CD4-positive, alpha-beta T cell treated with Interferon gamma for 1 hour (primary cell): ENCODE results near the gene C20orf173.
"Not testable (repeated sequence)": the region's sequence is repeated elsewhere in the genome, so short reads cannot be mapped to it uniquely, and the experiment has no call there.

ENCODE experiments used
- DNase-seq: peaks from one replicate; pipeline ENCODE4 v3.0.0-alpha.2; 2020

C20orf173 gene, protein sequence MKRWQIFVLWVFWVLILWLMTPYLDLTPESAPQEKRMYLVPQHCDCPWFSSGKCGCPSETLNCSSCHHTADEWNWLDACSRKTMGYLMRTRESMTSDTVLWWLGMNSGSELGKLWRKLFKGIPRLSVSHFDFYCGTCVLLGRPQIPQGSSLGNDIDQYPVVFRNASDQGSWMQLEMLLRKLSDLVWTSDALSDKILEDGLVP

DNA sequence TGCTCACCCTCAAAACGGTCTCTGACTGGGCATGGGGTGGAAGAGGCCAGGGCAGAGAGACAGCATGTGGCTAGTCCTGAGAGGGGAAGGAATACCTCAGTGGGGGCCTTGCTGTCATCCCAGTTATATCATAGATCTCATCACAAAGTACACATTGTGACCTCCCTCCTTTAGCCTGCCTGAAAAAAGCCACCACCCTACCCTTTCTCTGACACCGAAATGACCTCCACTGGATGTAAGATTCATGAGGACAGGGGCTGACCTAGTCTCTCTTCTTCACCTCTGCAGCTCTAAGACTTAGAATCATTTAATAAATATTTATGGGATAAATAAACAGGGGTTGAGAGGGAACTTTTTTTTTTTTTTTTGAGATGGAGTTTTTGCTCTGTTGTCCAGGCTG, at the start of gene C20orf173:
TSS of gene C20orf173 (minus strand) at position 101 of the 400 bp plus-strand sequence. CDS start 279 bp downstream, outside the sequence.
- no peak for DNase-seq

DNA sequence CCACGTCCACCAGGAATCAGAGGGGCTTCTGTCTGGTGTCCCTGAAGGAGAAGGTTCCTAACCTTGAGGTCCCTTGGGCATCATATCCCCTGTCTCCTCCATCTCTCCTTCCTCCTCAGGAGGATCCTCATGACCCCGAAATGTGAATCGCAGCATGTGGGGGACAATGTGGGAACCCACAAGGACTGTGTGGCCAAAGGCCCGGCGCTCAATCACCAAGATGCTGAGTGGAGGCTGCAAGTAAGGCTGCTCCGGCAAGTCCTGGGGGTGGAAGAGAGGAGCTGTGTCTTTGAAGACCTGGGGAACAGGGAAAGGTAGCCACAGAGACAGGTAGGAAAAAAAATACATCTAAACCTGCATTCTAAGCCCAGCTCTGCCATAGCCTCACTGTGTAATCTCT, 49.7 kb upstream of the C20orf173 start:
- no peak for DNase-seq

DNA sequence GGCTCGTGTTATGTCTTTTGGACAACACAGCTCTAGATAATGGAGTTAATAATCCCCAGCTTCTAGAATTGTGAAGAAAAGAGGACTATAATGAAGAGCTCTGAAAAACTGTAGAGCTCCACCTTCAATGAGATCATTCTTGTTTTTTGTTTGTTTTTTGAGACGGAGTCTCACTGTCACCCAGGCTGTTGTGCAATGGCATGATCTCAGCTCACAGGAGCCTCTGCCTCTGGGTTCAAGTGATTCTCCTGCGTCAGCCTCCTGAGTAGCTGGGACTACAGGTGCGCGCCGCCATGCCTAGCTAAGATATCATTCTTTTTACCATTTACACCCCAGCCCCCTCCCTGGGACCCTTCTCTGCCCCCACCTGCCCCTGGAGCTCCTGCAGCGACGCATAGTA, 49.0 kb upstream of the C20orf173 start:
- no peak for DNase-seq

DNA sequence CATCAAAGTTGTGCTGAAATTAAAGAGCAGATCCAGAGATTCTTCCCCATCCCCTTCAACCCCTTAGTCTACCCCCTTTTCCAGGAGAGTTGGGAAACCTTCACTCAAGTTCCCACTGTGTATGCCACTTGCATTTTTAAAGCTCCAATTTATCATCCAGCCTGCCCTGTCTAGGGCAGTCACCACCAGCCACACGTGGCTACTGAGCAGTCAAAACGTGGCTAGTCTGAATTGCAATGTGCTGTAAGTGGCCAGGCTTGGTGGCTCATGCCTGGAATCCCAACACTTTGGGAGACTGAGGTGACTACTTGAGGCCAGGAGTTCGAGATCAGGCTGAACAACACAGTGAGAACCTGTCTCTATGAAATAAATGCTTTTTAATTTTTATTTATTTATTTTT, 47.4 kb upstream of the C20orf173 start:
- DNase-seq, result no peak

DNA sequence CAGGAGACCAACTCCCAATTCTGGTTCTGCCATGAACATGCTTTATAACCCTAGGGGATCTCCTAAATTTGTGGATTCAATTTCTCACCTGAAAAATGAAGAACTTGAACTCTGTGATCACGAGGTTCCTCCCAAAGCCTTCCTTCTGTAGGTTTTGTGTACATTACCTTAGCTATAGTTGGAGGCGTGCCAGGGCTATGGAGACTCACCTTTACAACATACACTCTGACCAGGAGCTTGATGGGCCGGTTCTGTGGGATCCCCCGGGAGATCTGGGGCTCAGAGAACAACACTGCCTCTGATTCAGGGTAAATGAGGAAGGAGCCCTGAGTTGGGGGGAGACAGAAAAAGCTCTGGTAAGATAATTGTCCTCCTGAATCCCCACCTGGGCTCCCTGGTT, 46.5 kb upstream of the C20orf173 start:
- no peak for DNase-seq

DNA sequence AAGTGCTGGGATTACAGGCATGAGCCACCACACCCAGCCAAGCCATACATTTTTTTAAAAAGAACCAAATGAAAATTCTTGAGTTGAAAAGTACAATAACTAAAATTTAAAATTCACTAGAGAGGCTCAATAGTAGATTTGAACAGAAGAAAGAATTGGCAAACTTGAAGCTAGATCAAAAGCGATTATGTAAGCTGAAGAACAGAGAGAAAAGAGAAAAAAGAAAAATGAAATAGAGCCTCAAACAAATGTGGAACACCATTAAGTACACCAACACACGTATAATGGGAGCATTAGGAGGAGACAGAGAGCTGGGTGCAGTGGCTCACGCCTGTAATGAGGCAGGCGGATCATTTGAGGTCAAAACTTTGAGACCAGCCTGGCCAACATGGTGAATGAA, 43.4 kb upstream of the C20orf173 start:
- DNase-seq, result no peak

DNA sequence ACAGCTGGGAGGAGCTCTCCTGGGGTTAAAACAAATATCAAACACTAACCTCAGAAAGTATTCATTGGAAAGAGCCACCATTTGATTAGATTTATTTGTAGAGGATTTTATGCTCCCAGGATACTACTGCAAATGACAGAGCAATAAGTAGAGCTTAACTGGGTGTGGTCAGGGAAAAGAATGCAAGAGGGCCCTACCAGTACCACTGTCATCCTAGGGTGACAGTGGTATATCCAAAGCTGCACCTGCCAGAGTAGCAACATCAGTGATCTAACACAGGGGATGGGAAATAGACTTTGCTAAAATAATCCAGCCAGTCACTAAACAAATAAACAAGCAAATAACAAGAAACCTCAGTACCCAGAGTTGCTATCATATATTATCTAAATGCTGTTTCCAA, 42.1 kb upstream of the C20orf173 start:
- DNase-seq, result no peak

DNA sequence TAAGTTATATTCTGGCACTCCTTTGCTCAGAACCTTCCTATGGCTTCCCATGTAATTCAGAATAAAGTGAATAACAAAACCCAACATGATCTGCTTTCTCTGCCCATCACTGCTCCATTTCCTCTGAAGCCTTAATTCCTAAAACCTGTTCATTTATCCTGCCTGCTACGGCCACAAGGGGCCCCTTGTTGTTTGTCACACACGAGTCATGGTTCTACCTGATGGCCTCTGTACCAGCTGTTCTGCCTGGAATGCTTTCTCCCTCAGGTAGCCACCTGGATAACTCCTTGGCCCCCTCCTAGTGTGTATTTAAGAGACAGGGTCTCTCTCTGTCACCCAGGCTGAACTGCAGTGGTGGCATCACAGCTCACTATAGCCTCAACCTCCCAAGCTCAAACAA, 39.2 kb upstream of the C20orf173 start:
- DNase-seq, result no peak

DNA sequence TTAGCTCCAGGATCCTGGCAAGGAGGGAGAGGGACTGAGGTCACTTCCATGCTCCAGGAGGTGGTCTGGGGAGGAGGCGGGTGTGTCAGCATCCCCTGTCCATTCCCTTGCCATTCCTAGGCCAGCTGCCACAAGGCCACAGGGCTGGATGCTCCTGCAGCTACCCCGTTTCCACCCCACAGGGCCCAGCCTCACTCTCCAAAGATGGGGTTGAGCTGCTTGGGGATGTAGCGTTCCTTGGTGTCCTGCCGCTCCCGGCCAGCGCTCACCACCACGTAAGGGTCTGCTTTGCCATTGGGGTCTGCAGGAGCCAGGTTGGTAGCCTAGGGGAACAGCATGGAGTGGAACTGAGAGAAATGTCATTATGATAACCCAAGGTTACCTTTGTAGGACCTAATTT, 35.5 kb upstream of the C20orf173 start:
- DNase-seq, result no peak

DNA sequence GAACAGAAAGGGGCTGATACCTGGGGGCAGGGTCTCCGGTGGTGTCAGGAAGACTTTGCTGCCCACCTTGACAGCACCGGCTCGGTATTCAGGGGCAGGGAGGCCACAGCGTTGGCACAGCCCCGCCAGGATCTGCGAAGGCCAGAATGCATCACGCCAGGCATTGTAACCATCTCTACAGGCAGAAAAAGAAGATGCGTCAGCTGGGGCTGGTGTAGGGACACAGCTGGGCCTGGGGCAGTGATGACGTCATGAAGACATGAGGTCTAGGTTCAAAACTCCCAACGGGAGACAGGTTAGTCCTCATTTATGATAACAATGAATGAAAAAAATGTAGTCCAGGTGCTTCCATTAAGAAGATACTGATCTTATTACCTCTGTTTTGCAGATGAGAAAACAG, 34.4 kb upstream of the C20orf173 start:
- DNase-seq, result no peak

DNA sequence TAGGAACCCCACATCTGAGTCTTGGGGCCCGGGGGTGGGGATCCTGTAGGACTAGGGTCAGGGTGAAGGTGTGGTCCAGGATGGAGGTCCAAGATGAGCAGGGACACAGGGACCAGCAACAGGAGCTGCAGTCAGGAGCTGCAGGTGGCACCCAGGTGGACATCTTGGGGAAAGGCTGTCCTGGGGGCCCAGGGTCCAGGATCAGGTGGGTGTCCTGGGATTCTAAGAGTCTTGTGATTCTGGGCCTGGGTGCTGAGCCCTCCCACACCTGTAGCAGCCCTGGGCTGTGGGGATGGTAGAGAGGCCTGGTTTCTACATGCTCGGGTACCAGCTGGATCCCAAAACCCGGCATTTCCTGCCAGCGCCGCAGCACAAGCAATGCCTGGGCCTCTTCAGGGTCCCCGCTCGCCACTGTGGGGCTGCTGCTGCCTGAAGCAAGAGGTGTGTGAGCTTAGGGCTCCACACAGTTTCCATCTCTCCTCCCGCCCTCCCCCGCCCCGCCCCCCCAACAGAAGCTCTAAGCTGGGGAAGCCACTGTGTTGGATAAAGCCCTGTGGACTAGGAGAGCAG, 33.2 kb upstream of the C20orf173 start:
- DNase-seq, result no peak

DNA sequence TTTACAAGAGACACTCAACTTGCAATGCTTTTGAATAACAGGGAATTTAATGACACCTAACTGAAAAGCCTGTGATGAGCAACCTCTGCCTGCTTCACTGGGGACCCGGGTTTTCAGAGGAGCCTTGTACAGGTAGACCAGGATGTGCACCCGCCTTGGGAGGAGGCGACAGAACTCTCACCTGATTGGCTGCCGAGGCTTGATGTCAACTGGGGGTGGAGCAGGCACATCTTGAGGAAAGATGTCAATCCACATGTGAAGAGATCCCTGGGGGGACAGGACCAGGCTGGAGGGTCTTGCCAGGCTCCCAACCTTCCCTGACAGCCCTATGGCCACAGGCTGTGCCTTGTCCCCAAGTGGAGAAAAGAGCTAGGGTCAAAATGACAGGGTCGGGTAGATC, 32.2 kb upstream of the C20orf173 start:
- DNase-seq, result no peak

DNA sequence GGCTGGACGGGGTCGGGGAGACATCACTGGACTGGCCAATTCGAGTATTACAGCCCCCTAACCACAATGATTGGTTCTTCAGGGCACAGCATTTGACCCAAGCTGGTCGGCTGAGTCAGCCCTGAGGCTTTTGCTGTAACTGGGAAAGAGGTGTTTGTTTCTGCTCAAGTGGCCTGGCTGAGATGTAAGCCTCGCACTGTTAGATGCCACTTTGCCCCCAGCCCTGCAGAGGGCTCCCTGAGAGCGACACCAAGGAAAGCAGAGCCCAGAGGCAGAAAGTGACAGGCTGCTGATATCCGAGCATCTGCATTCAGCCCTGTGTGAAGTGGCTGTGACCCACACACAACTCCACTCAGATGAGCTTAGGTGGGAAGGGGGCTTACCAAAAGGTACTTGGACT, 31.8 kb upstream of the C20orf173 start:
- DNase-seq, result peak; percentile 7

DNA sequence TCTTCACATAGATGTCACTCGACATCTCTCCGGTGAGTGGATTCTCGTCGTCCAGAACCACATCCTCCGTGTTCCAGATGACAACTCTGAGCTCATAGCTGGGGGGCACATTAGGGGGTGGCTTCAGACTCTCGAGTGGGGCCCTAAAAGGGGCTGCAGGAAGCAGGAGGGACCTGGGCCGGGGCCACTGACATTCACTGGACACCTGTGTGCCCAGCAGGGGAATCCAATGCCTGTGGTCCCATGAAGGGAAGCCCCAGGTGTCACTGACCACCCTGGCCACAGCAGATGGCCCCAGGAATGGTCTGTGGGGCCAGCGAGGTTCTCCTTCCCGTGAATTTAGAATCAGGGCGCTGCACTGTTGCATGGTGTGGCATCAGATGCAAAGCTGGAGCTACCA, 31.1 kb upstream of the C20orf173 start:
- no peak for DNase-seq

DNA sequence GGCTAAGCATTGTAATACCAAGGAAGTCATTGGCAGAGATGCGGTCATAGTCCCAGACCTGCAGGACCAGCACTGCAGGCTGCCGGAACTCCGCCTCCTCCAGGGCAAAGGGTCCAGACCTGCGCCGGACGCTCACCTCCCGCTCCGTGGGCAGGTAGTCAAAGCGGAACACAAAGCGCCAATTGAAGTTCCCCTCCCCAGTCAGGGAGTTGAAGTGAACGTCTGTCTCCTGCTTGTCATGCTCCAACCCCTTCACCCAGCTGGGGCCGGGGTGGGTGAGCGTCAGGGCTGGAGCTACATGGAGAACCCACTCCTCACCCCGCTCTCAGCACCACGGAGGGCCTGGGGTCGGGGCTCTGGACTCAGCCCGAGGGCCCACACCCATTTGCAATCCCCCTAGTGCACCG, 30.7 kb upstream of the C20orf173 start:
- no peak for DNase-seq

DNA sequence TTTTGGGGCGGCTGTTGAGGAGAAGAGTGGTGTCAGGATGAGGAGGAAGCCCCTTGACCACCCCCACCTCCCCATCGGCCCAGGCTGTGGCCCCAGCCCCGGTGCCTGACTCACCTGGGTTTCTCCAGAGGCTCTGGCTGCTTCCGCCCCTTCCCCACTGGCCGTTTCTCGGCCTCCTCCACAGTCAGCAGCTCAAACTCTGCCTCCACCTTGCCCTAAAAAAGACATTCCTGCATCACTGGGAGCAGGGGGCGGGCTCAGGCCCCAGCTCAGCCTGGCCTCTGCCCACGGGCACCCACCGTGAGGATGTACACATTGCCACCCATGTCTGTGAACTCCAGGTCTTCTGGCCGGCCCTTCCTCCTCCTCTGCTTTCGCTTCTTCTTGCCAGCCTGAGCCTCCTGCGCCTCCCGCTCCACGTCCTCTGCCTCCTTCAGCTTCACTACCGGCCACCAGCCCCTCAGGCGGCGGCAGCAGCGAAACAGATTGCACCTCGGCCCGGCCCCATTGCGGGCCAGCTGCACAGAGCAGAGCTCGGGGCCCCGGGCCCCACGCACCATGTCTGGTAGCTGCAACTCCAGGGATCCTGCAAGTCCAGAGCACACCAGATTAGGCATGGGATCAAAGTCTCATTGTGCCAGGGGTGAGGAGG, 29.7 kb upstream of the C20orf173 start:
- DNase-seq, result no peak

DNA sequence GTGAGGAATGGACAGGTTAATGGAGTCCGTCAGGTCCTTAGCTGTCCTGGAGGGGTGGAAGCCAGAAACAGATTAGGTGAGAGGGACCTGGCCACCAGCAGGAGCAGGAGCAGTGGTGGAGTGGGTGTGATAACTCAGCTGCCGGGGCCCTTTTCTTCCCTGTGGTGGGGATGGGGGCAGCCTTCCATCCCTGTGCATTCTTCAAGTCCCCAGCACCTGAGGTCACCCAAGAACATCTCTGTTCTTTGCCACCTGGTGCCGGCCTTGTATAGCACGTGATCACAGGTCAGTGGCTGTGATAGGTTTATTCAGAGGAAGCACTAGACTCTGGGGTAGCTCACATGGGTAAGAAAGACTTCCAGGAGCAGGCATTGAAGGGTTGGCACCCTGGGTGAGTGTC, 29.0 kb upstream of the C20orf173 start:
- DNase-seq, result no peak

DNA sequence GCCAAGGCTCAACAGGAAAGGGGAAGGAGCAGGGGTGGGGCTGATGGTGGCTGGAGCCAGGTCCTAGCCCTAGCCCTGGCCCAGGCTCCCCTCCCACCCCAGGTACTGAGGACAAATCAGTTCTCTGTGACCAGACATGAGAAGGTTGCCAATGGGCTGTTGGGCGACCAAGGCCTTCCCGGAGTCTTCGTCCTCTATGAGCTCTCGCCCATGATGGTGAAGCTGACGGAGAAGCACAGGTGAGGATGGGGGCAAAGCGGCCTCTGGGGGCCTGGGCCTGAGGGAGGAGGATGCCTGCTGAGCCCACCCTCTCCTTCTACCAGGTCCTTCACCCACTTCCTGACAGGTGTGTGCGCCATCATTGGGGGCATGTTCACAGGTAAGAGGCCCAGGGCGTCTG, 27.4 kb upstream of the C20orf173 start:
- DNase-seq, result no peak

DNA sequence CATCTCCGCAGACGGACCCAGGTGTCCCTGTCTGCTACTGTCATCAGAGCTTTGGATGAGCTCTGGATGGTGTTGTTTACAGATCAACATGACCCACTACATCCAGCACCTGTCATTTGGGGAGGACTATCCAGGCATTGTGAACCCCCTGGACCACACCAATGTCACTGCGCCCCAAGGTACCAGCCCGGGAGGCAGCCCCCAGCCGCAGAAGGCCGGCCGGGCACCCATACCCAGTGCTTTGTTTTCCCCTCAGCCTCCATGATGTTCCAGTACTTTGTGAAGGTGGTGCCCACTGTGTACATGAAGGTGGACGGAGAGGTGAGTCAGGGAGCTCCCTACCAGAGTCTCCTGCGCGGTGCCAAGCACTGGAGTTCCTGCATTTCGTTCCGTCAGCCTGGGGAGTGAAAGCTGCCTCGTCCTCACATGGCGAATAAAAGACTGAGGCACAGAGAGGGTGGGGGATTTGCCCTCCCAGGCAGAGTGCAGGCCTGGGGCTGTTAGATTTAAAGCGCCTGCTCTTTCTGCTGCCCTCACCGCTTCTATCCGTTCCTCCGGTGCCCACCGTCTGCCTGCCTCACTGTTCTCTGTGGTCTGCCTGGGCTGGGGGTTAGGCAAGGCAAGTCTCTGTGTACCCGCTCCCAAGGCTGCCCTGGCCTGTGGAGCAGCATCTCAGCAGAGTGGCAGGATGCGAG, 26.6 kb upstream of the C20orf173 start:
- no peak for DNase-seq

DNA sequence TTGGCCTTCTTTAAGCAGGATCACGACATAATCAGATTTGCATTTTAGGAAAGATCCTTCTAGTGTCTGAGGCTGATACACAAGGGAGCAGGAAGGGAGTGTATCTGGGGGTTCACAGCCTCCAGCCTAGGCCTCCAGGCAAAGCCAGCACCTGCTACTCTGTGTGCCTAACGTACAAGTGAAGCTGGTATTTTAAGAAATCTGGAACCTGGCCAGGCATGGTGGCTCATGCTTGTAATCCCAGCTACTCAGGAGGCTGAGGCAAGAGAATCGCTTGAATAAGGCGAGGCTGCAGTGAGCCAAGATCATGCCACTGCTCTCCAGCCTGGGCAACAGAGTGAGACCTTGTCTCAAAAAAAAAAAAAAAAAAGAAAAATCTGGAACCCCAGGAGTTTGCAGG, 26.0 kb upstream of the C20orf173 start:
- not testable (repeated sequence) for DNase-seq

DNA sequence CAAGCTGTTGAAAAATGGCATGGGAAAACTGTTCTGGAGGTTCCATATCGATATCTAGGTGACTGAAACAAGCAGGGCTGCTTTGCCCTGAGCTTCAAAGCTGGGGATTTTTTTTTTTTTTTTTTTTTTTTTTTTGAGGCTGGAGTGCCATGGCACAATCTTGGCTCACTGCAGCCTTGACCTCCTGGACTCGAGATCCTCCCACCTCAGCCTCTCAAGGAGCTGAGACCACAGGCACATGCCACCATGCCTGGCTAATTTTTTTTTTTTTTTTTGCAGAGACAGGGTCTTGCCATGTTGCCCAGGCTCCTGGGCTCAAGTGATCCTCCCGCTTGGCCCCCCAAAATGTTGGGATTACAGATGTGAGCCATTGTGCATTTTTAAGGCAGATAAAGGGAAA, 23.5 kb upstream of the C20orf173 start:
- no peak for DNase-seq

DNA sequence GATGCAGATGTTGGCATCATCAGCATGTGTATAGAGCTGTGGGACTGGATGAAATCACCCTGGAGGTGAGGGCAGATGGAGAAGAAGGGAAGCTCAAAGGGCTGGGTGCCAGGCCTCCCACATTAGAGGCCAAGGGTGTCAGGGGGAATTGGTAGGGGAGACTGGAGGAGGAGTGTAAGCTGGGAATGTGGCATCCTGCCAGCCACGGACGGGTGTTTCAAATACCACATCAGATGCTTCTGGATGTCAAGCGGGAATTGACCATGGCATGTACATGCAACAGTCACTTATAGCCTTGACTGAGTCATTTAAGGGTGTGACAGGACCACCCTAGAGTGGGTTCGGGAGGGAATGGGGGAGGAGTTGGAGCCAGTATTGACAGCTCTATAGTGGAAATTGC, 22.1 kb upstream of the C20orf173 start:
- no peak for DNase-seq

DNA sequence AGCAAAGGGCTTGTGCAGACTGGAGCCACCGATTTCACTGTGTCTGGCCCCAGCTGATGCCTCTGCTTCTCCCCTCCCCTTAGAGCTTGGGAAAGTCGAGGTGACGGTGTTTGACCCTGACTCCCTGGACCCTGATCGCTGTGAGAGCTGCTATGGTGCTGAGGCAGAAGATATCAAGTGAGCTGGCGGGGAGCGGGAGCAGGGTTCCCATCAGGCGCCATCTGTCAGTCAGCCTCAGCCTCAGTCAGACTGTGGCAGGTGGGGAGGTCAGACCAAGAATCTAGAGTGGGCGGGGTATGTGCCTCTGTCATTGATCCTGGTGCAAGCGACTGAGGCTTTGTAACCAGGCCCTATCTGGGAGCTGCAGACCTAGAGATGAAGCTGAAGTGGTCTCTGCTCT, 17.9 kb upstream of the C20orf173 start:
- DNase-seq, result no peak

DNA sequence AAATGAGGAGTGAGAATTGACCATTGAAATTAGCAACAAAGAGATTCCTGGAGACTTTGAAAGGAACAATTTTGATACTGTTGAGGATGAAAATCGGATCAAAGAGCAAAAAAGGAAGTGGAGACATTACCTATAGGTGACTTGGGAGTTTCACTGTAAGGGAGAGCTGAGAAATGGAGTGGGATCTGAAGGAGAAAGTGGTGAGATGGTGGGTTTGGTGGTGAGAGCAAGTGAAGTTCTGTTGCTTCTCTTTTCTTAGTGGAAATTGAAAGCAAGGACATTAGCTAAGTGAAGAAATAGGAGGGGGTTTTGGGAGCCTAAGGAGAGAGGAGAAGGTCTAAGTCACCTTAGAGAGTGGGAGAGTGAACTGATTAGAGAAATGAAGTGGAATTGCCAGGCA, 16.7 kb upstream of the C20orf173 start:
- no peak for DNase-seq
